NT2/D1 (cell line): Measurements from ENCODE around the gene NBAS.

Source experiments
- DNase-seq: peaks from one replicate; pipeline ENCODE4 v3.0.0-alpha.2; 2011; ENCODE audit warnings: low read depth, low spot score
- H3K27me3 ChIP-seq: 2 replicates; pipeline ENCODE4 v1.6.0; 2011; ENCODE audit warnings: mild to moderate bottlenecking; ENCODE audit not compliant: insufficient read length, insufficient read depth
- H3K36me3 ChIP-seq: 2 replicates; pipeline ENCODE4 v1.6.1; 2011; ENCODE audit warnings: mild to moderate bottlenecking, low read length, mixed read lengths; ENCODE audit not compliant: insufficient read depth, insufficient read length
- H3K4me1 ChIP-seq: 2 replicates; pipeline ENCODE4 v1.5.1; 2011; ENCODE audit not compliant: insufficient read depth, insufficient read length
- H3K4me3 ChIP-seq: 2 replicates; pipeline ENCODE4 v1.5.1; 2011; ENCODE audit warnings: low read depth; ENCODE audit not compliant: insufficient read length
- H3K9ac ChIP-seq: 2 replicates; pipeline ENCODE4 v1.6.0; 2011; ENCODE audit warnings: low read depth; ENCODE audit not compliant: insufficient read length
- H3K9me3 ChIP-seq: 2 replicates; pipeline ENCODE4 v1.5.1; 2011; ENCODE audit warnings: mild to moderate bottlenecking, low read length; ENCODE audit not compliant: insufficient read depth
- SUZ12 ChIP-seq: IDR thresholded peaks from 2 replicates; pipeline ENCODE4 v1.6.1; 2011; ENCODE audit not compliant: insufficient read length, insufficient read depth; ENCODE audit errors: extremely low read depth
- YY1 ChIP-seq: IDR thresholded peaks from 2 replicates; pipeline ENCODE4 v1.6.1; 2011; ENCODE audit not compliant: insufficient read length, insufficient read depth
- ZNF274 ChIP-seq: IDR thresholded peaks from 2 replicates; pipeline ENCODE4 v1.6.1; 2011; ENCODE audit warnings: mild to moderate bottlenecking, low read depth, low read length

NBAS gene

GRCh38 chr2:15298770-15299169 lies 262.4 kb downstream of the NBAS start:
- no peaks in the 10 kb centered on the region for H3K4me1 ChIP-seq
- H3K9ac ChIP-seq = no peak overlapping the region
- DNase-seq = no peak
- no peak overlapping the region for H3K4me3 ChIP-seq
- TF ChIP-seq SUZ12 (no peak), YY1 (no peak), ZNF274 (no peak)
- H3K9me3 ChIP-seq = no peaks in the 10 kb centered on the region
- no peaks in the 10 kb centered on the region for H3K27me3 ChIP-seq
- H3K36me3 ChIP-seq = peaks cover 4% of the 10 kb centered on the region

- TF ChIP-seq YY1 (no peak), ZNF274 (no peak), SUZ12 (no peak)
- Histone ChIP-seq H3K9ac (no peak overlapping the region), H3K36me3 (peaks cover 6% of the 10 kb centered on the region), H3K27me3 (no peaks in the 10 kb centered on the region), H3K4me1 (no peaks in the 10 kb centered on the region), H3K9me3 (no peaks in the 10 kb centered on the region), H3K4me3 (no peak overlapping the region)
- DNase-seq = no peak
These were observed 267.7 kb downstream of the NBAS start for GRCh38 chr2:15293262-15293937.

DNA sequence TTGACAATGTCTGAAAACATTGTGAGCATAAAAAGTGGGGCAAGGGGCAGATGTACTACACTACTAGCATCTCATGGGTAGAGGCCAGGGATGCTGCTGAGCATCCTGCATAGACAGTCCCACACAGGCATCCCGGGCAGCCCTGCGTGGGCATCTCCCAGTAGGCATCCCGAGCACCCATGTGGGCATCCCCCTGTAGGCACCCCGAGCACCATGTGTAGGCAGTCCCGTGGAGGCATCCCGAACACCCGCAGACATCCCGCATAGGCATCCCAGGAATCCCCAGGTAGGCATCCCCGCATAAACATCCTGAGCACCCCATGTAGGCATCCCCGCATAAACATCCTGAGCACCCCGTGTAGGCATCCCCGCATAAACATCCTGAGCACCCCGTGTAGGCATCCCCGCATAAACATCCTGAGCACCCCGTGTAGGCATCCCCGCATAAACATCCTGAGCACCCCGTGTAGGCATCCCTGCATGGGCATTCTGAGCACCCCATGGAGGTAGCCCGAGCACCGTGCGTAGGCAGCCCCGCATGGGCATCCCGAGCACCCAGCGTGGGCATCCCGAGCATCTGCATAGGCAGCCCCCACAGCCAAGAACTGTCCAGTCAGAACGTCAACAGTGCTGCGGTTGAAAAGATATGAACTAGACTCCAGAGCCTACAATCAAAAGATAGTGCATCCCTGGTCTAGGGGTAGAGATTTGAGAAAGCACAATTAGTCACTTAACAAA lies 273.5 kb downstream of the NBAS start:
- TF ChIP-seq YY1 (no peak), SUZ12 (no peak), ZNF274 (no peak)
- DNase-seq = no peak

DNA sequence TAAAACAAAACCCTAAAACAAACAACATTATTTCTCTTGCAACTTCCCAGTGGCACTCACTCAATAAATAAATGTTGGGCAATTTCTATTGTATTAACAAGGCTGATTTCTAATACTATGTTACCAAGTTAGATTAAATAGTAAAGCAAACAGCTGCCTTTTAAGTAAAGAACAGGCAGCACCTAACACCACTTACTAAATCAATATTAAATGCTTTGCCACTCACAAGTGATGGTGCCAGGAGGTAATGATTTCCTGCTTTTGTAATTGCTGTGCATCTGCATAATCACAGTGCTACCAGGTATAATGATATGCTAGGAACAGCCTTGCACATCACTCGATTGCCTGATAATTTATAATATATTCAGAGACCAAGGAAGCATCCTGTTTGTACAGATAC lies 276.5 kb downstream of the NBAS start:
- Histone ChIP-seq H3K9ac (no peak overlapping the region), H3K36me3 (peaks cover 2% of the 10 kb centered on the region), H3K4me1 (no peaks in the 10 kb centered on the region), H3K4me3 (no peak overlapping the region), H3K27me3 (no peaks in the 10 kb centered on the region), H3K9me3 (no peaks in the 10 kb centered on the region)
- TF ChIP-seq ZNF274 = no peak
- TF ChIP-seq YY1 = no peak
- no peak for TF ChIP-seq SUZ12
- DNase-seq = no peak

More for the DNA sequence above, 273.5 kb downstream of the NBAS start:
- Histone ChIP-seq H3K36me3 (peaks cover 5% of the 10 kb centered on the region), H3K27me3 (no peaks in the 10 kb centered on the region), H3K9me3 (no peaks in the 10 kb centered on the region), H3K9ac (no peak overlapping the region), H3K4me1 (no peaks in the 10 kb centered on the region), H3K4me3 (no peak overlapping the region)

GRCh38 chr2:15281681-15282080 lies 279.5 kb downstream of the NBAS start:
- Histone ChIP-seq H3K9ac (no peak overlapping the region), H3K9me3 (no peaks in the 10 kb centered on the region), H3K27me3 (no peaks in the 10 kb centered on the region), H3K4me3 (no peak overlapping the region), H3K4me1 (no peaks in the 10 kb centered on the region), H3K36me3 (peaks cover 2% of the 10 kb centered on the region)
- no peak for DNase-seq
- TF ChIP-seq YY1 = no peak
- no peak for TF ChIP-seq ZNF274
- no peak for TF ChIP-seq SUZ12

GRCh38 chr2:15279201-15279876 lies 281.8 kb downstream of the NBAS start:
- H3K9me3 ChIP-seq = no peaks in the 10 kb centered on the region
- no peak for DNase-seq
- no peak overlapping the region for H3K4me3 ChIP-seq
- no peak overlapping the region for H3K9ac ChIP-seq
- TF ChIP-seq ZNF274 (no peak), YY1 (no peak), SUZ12 (no peak)
- no peaks in the 10 kb centered on the region for H3K4me1 ChIP-seq
- peaks cover 10% of the 10 kb centered on the region for H3K36me3 ChIP-seq
- no peaks in the 10 kb centered on the region for H3K27me3 ChIP-seq

DNA sequence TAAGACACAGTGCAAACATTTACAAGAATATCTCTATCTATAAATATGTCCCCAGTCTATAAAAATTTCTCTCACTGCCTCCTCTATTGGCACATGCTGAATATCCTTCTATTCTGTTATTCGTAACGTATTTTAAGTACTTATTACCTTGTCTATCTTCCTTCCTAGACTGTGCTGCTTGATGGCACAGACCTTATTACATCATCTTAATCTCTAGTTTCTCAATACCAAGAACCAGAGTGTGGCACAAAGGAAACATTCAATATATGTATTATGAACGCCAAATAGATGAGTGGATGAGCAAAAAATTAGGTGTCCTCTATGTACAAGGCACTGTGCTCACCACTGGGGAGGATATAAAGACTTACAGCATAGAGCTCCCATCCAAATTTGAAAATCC lies 282.8 kb downstream of the NBAS start:
- Histone ChIP-seq H3K9ac (no peak overlapping the region), H3K27me3 (no peaks in the 10 kb centered on the region), H3K9me3 (no peaks in the 10 kb centered on the region), H3K4me1 (no peaks in the 10 kb centered on the region), H3K36me3 (peaks cover 12% of the 10 kb centered on the region), H3K4me3 (no peak overlapping the region)
- DNase-seq = no peak
- no peak for TF ChIP-seq SUZ12
- TF ChIP-seq ZNF274 = no peak
- TF ChIP-seq YY1 = no peak
